Calu3 (cell line): ENCODE data around the gene CMTR1. TPM values are rescaled to one million over a fixed set of nuclear protein-coding genes. Genes with fewer than 3 reads are reported as not detected.

ENCODE experiments used
- BruUV-seq: library from RNA; stranded (reverse); fragments of 400-500 nt; replicated peaks from 2 replicates; lab custom pipeline; 2021; lab: Mats Ljungman, UMichigan
- CTCF ChIA-PET: fragments of 300-600 bp; sonication (Branson Sonifier 250); formaldehyde crosslinking; loops from one replicate; lab custom pipeline; 2022; ENCODE audit warnings: antibody characterized with exemption; lab: Charles Lee
- DNase-seq: peaks from one replicate; pipeline ENCODE4 v3.0.0; 2022
- H3K27ac Mint-ChIP-seq: one replicate; pipeline ENCODE4 v1.8.0; 2022; ENCODE audit warnings: mixed read lengths; ENCODE audit not compliant: unreplicated experiment
- H3K27me3 Mint-ChIP-seq: one replicate; pipeline ENCODE4 v1.8.0; 2022; ENCODE audit warnings: mixed read lengths; ENCODE audit not compliant: unreplicated experiment
- H3K36me3 Mint-ChIP-seq: one replicate; pipeline ENCODE4 v1.8.0; 2022; ENCODE audit warnings: mild to moderate bottlenecking, moderate library complexity, mixed read lengths; ENCODE audit not compliant: insufficient read depth, unreplicated experiment
- H3K4me1 Mint-ChIP-seq: one replicate; pipeline ENCODE4 v1.8.0; 2022; ENCODE audit warnings: mild to moderate bottlenecking, low read depth, mixed read lengths; ENCODE audit not compliant: unreplicated experiment
- H3K4me3 Mint-ChIP-seq: one replicate; pipeline ENCODE4 v1.8.0; 2022; ENCODE audit warnings: mild to moderate bottlenecking, low read depth, moderate library complexity, mixed read lengths; ENCODE audit not compliant: unreplicated experiment
- H3K9me3 Mint-ChIP-seq: one replicate; pipeline ENCODE4 v1.8.0; 2022; ENCODE audit warnings: low read depth, mixed read lengths; ENCODE audit not compliant: unreplicated experiment
- CTCF ChIP-seq: fragments of 200-600 bp; IDR thresholded peaks from one replicate; pipeline ENCODE4 v1.8.0; 2022; ENCODE audit warnings: antibody characterized with exemption; ENCODE audit not compliant: unreplicated experiment
- intact Hi-C: fragments of 100-400 bp; cut with micrococcal nuclease; formaldehyde crosslinking; loops from one replicate; pipeline ENCODE4 v1.10.0; 2022; ENCODE audit not compliant: unreplicated experiment
- total RNA-seq: library from RNA; stranded (reverse); gene quantifications from 2 replicates; pipeline ENCODE4 v1.2.3, GENCODE V29; 2022

The CMTR1 gene
- total RNA-seq, 1 experiment from 2014 or later, result 50.3 TPM

GRCh38 chr6:37483252-37483901 is 50.4 kb downstream of the CMTR1 start:
- peaks cover 25% of the 10 kb centered on the region for H3K36me3 Mint-ChIP-seq
- no TSS peak for BruUV-seq
- H3K9me3 Mint-ChIP-seq, result no peaks in the 10 kb centered on the region
- intact Hi-C loops, result loop anchor here (5.0 kb wide), 1 partner anchor 209 kb away; no protein-coding TSS in a partner anchor
- H3K27me3 Mint-ChIP-seq, result no peaks in the 10 kb centered on the region
- no peak for TF ChIP-seq CTCF
- H3K27ac Mint-ChIP-seq, result no peak overlapping the region
- no peak overlapping the region for H3K4me3 Mint-ChIP-seq
- CTCF ChIA-PET, result no interaction called here
- no peak for DNase-seq
- H3K4me1 Mint-ChIP-seq, result no peaks in the 10 kb centered on the region

- Mint-ChIP-seq H3K4me3 (no peak overlapping the region), H3K4me1 (no peaks in the 10 kb centered on the region), H3K27ac (no peak overlapping the region), H3K9me3 (no peaks in the 10 kb centered on the region), H3K27me3 (no peaks in the 10 kb centered on the region), H3K36me3 (peaks cover 25% of the 10 kb centered on the region)
- intact Hi-C loops, result loop anchor here (5.0 kb wide), 1 partner anchor 208 kb away; no protein-coding TSS in a partner anchor
- peak; percentile 88 for TF ChIP-seq CTCF
- CTCF ChIA-PET, result interaction anchor here (0.7 to 1.3 kb wide), 2 partner anchors 12 to 81 kb away, joined by 4 to 5 read pairs; no protein-coding TSS in a partner anchor
- DNase-seq, result peak; percentile 73
- BruUV-seq, result no TSS peak
These were observed 51.1 kb downstream of the CMTR1 start for GRCh38 chr6:37483917-37484785.

GRCh38 chr6:37484786-37485170 is 51.8 kb downstream of the CMTR1 start:
- peaks cover 30% of the 10 kb centered on the region for H3K36me3 Mint-ChIP-seq
- DNase-seq, result no peak
- H3K4me3 Mint-ChIP-seq, result no peak overlapping the region
- CTCF ChIA-PET, result interaction anchor here (0.7 to 1.3 kb wide), 2 partner anchors 12 to 81 kb away, joined by 4 to 5 read pairs; no protein-coding TSS in a partner anchor
- H3K4me1 Mint-ChIP-seq, result no peaks in the 10 kb centered on the region
- no peaks in the 10 kb centered on the region for H3K9me3 Mint-ChIP-seq
- no peak overlapping the region for H3K27ac Mint-ChIP-seq
- no peak for TF ChIP-seq CTCF
- BruUV-seq, result no TSS peak
- H3K27me3 Mint-ChIP-seq, result no peaks in the 10 kb centered on the region
- intact Hi-C loops, result loop anchor here (5.0 kb wide), 1 partner anchor 208 kb away; no protein-coding TSS in a partner anchor

GRCh38 chr6:37485291-37485702 is 52.3 kb downstream of the CMTR1 start:
- no peaks in the 10 kb centered on the region for H3K27me3 Mint-ChIP-seq
- H3K36me3 Mint-ChIP-seq, result peaks cover 30% of the 10 kb centered on the region
- no peaks in the 10 kb centered on the region for H3K9me3 Mint-ChIP-seq
- intact Hi-C loops, result no loop called here
- no peak overlapping the region for H3K4me3 Mint-ChIP-seq
- DNase-seq, result no peak
- BruUV-seq, result no TSS peak
- H3K4me1 Mint-ChIP-seq, result no peaks in the 10 kb centered on the region
- H3K27ac Mint-ChIP-seq, result no peak overlapping the region
- CTCF ChIA-PET, result interaction anchor here (1.3 kb wide), 1 partner anchor 80 kb away, joined by 5 read pairs; no protein-coding TSS in a partner anchor
- TF ChIP-seq CTCF, result no peak
